ENCODE data around the gene RIC8A.
"Not testable (repeated sequence)": the region's sequence is repeated elsewhere in the genome, so short reads cannot be mapped to it uniquely, and the experiment has no call there.

RIC8A gene

GRCh38 chr11:207208-207862, at the start of gene RIC8A, which contains the start of gene BET1L:
RIC8A (plus strand) TSS chr11:207708; CDS start chr11:208855, 1,147 bp downstream.
BET1L (minus strand) TSS chr11:207399; CDS start chr11:207321, 78 bp downstream.
- peak; percentile 88 for DNase-seq

DNA sequence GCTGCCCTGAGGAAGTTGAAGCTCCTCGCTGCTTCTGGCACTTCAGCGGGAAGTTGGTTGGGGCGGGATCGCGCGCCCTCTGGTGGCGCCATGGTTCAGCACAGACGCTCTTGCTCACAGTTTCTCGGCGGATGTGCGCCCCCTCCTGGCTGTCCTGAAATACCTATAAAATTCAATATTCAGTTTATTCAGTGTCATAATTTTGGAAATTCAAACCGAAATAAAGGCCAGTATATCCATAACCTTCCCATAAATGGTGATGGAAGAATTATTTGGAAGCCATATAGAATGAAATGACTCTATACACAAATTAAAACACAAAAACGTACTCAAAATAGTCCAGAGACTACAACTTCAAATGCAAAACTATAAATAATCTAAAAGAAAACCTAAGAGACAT, 27.3 kb upstream of the RIC8A start:
- not testable (repeated sequence) for DNase-seq

DNA sequence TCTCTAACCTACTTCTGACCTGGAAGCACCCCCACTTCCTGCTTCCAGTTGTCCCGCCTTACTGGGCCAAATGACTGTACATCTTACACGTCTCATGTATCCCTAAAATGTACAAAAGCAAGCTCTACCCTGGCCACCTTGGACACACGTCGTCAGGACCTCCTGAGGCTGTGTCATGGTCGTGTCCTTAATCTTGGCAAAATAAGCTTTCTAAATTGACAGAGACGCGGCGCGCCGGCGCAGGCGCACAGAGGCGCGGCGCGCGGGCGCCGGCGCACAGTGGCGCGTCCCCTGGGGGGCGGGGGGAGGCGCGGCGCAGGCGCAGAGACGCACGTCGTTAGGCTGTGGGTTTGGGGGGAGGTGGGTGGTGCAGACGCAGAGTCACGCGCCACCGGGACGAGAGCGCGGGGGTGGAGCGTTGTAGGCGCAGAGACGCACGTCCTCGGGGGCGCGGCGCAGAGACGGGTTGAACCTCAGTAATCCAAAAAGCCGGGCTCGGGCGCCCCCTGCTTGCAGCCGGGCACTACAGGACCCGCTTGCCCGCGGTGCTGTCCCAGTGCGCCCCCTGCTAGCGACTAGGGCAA, 18.2 kb upstream of the RIC8A start:
- not testable (repeated sequence) for DNase-seq

DNA sequence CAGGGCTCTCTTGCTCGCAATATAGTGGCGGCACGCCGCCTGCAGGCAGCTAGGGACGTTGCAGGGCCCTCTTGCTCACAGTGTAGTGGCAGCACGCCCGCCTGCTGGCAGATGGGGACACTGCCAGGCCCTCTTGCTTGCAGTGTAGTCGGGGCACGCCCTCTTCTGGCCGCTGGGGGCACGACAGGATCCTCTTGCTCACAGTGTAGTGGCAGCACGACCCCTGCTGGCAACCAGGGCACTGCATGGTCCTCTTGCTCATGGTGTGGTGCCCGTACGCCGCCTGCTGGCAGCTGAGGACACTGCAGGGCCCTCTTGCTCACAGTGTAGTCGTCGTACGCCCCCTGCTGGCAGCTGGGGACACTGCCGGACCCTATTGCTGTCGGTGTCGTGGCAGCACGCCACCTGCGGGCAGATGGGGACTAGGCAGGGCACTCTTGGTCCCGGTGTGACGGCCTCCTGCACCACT, 17.6 kb upstream of the RIC8A start:
- not testable (repeated sequence) for DNase-seq

- not testable (repeated sequence) for DNase-seq
Measured at GRCh38 chr11:190546-190945, 17.0 kb upstream of the RIC8A start.

- DNase-seq = not testable (repeated sequence)
Measured at GRCh38 chr11:191490-192478, 15.7 kb upstream of the RIC8A start.

GRCh38 chr11:192674-193128, 14.8 kb upstream of the RIC8A start, which contains the start of gene SCGB1C1:
SCGB1C1 (plus strand) TSS chr11:193078; CDS start chr11:193100, 22 bp downstream.
- DNase-seq = not testable (repeated sequence)

GRCh38 chr11:193481-193880, 14.0 kb upstream of the RIC8A start:
- DNase-seq = not testable (repeated sequence)

- DNase-seq = no peak
Measured at GRCh38 chr11:196786-197731, 10.4 kb upstream of the RIC8A start.

GRCh38 chr11:197741-198235, 9.7 kb upstream of the RIC8A start:
- no peak for DNase-seq

GRCh38 chr11:198236-198806, 9.2 kb upstream of the RIC8A start:
- no peak for DNase-seq

DNA sequence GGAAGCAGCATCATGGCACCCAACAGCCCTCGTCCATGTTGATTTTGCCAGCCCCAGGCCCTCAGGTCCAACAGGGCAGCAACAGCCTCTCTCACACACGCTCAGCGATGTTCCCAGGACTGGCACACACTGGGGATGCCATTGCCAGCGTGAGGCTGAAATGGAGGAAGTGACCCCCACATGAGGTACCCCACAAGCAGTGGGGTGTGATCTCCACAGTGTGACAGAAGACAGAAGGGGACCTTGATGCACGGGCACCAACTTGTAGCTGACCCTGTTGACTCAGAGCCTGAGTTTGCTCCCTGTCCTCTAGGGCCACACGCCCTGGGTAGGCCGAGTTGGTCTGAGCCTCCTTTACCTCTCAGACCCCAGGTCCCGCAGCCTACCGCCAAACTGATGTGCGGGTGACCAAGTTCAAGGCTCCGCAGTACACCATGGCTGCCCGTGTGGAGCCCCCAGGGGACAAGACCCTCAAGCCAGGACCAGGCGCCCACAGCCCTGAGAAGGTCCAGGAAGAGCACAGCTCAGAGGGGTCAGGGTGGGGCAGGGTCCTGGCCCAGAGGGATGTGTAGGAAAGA, 8.4 kb upstream of the RIC8A start:
- no peak for DNase-seq

GRCh38 chr11:199782-200181, 7.7 kb upstream of the RIC8A start:
- DNase-seq = no peak

GRCh38 chr11:200224-201003, 7.1 kb upstream of the RIC8A start:
- DNase-seq = no peak

GRCh38 chr11:201966-202365, 5.5 kb upstream of the RIC8A start:
- DNase-seq = no peak

- no peak for DNase-seq
Measured at GRCh38 chr11:202490-202889, 5.0 kb upstream of the RIC8A start.

- DNase-seq = no peak
Measured at GRCh38 chr11:203056-203944, 4.2 kb upstream of the RIC8A start.

- DNase-seq = no peak
Measured at GRCh38 chr11:203945-204586, 3.4 kb upstream of the RIC8A start.

Data from NCI-H2107 (cell line).